NCI-H1417 (cell line): ENCODE measurements around the gene USP10.

ENCODE experiments used
- DNase-seq, 3 experiments: peaks; one replicate each; lab custom pipeline; 2025; lab: John Stamatoyannopoulos, UW

USP10 gene

DNA sequence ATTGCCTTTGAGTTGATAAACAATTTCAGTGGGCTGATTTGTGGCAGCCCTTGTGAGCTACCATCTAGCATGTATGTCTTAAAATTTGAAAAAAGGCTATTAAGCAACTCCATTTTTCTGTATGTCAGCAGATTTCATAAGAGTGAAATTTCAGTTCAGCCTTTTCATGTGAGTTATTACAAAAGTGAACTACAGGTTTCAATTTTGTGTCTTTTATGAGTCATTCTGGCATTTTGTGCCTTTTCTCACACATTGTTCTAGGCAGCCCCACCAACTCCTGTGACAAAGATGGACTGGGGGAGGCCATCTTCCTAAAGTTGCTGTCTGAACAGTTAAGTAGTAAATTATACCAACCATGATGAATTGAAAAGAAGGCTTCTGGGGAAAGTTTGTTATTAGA, 52.1 kb downstream of the USP10 start:
- DNase-seq, result no peak

DNA sequence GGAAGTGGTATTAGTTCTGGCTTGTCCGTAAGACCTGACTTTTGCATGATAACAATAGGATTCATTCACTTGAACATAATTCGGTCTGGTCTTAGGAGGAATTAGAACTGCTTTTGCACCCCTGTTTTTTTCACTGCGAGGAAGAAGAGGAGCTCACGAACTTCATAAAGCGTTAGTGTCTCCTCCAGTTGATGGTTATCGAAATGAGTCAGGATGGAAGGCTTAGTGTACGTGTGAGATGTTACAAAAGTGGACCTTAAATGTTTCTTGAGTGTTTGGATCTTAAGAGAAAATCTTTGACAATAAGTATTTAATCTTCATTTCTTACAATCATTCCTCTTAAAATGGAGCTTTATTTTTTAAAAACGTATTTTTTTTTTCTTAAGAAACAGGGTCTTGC, 52.8 kb downstream of the USP10 start:
- DNase-seq, result no peak

DNA sequence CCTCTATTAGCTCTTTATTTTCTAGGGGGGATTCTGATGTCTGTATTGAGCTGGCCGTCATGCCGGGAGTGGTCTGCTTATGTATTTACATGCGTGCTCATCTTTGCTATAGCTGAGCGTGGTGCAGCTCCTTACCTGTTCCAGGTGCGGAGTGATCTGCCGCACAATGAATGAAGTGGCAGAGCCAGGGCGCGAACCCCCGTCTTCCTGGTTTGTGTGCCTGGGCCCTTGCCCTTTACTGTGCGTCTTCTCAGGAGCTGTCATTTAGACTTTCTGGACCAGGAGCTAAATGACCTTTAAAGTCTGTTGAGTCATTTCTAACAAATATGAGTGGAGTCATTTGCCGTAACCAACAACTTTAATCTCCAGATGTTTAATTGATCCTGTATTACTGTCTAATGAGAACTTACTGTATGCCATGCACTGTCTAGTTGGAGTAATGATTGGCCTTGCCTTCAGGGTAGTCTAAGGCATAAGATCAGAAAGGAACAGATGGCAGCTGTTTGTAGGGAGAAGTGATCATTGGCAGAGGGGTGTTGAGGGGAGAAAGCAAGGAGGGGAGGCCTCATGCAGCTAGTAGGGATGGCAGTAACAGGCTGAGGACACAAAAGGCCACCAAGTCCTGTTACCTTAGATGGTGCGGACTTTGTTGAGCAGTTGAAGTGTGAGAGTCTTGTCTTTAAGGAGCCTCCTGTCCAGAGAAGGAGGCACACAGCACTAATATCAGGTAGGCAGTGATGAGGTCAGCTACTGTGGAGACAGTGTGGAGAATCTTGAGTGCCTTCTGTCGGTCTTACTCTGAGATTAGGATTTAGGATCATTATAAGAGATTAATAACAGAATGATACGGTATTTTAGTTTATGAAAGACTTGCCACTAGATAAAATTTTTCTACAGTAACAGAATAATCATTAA, 53.9 kb downstream of the USP10 start:
- no peak for DNase-seq

DNA sequence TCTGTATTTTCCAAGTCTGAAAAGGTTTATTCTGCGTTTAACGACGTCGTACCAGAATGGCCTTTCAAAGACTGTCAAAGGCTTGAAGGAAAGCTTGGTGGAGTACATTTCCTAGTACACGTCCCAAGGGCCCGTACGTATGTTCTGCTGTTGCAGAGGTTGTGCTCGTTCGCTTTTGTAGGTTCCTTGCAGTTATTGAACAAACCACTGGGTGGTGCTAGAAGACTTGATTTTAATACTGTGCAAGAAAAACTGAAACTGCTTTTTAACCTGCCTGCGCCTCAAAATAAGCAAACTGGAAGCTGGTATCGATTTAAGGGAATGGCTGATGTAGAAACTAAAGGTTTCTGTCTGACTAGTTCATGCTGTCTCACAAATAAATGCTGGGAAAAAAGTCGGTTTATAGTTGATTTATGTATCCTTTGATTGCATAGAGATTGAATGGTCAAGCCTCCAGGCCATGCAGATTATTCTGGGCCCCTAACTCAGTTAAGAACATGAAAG, 54.6 kb downstream of the USP10 start:
- DNase-seq, result peak; percentile 55 to 84 (median 77)

DNA sequence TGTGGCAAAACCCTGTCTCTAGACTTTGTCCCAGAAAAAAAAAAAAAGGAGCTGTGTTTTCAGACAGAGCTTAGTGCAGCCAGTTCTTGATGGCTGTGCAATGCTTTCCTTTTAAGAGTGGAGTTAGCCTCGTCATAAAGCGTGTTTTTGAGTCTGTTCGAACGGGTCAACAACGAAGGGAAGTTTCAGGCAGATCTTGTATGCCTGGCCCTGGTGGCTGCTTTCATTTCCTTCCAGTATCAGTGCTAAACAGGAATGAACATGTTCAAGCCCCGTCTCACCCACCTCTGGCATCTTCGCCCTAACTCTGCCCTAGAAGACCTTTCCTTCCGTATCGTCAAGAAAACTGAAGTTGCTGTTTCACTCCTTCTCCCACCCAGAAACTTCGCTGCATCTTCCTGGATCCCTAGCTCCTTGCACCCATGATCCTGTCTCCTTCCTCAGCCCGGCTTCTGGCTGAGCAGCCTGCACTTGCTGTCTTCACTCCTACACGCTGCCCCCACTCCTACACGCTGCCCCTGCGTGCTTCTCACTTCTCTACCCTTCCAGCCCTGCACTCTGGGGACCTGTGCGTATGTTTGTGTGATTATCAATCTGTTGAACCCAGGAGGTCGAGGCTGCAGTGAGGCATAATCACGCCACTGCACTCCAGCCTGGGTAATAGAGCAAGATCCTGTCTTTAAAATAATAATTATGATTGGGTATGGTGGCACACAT, 55.3 kb downstream of the USP10 start:
- no peak for DNase-seq

DNA sequence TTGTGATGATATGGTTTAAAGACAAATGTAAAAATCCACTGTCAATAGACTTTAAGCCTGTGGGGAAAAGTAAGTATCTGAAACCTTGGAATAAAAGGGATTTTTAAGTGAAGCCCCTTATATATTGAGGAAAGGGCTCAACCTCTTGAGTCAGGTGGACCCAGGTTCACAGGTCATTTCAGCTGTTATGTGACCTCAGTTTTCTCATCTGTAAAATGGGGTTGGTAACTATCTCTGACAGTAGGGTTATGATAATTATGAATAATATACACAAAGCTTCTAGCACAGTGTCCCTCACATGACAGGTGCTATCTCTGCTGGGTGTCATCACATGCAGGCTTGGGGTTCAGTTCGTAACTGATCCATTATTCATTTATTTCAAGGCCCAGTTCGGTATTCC, 57.0 kb downstream of the USP10 start:
- DNase-seq, result no peak

DNA sequence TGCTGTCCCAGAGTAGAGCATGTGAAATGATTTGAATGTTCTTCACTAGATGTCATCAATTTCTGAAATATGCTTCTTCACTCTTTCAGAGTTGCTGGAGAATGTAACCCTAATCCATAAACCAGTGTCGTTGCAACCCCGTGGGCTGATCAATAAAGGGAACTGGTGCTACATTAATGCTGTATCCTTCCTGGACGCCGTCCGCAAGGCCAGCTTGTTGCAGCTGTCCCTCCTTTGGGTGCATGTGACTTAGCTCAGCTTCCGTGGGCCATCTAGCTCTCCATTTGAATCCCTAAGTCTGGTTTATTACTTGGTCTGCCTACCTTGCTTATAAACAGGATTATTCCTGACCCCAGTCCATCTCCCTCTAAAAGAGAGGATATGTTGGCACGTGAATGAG, 58.8 kb downstream of the USP10 start:
- DNase-seq, result no peak

DNA sequence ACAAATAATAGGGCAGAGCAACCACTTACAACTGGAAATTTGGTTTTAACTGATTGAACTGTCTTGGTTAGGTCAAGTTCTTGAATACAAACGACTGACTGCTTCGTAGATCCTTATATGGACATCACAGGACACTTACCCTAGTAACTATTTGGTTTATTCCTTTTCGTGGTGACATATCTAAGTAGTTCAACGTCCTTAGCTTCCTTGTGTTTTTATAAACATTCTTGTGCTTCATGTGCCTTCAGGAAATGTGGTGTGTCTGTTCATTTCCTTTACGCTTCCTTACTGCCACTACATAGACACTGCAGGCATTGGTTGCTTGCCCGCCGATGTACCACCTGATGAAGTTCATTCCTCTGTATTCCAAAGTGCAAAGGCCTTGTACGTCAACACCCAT, 59.3 kb downstream of the USP10 start:
- no peak for DNase-seq

DNA sequence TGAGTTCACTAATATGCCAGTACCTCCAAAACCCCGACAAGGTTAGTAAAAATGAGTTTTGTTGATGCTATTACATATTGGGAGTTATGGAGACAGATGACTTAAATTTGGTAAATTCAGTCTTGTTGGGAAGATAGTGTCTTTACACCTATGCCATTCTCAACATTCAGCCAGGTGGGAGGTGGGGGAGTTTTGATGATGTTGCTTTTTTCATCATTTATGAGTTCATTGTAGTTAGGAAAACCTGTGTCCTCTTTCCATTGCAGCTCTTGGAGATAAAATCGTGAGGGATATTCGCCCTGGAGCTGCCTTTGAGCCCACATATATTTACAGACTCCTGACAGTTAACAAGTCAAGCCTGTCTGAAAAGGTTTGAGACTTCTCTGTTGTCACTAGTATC, 60.1 kb downstream of the USP10 start:
- no peak for DNase-seq

DNA sequence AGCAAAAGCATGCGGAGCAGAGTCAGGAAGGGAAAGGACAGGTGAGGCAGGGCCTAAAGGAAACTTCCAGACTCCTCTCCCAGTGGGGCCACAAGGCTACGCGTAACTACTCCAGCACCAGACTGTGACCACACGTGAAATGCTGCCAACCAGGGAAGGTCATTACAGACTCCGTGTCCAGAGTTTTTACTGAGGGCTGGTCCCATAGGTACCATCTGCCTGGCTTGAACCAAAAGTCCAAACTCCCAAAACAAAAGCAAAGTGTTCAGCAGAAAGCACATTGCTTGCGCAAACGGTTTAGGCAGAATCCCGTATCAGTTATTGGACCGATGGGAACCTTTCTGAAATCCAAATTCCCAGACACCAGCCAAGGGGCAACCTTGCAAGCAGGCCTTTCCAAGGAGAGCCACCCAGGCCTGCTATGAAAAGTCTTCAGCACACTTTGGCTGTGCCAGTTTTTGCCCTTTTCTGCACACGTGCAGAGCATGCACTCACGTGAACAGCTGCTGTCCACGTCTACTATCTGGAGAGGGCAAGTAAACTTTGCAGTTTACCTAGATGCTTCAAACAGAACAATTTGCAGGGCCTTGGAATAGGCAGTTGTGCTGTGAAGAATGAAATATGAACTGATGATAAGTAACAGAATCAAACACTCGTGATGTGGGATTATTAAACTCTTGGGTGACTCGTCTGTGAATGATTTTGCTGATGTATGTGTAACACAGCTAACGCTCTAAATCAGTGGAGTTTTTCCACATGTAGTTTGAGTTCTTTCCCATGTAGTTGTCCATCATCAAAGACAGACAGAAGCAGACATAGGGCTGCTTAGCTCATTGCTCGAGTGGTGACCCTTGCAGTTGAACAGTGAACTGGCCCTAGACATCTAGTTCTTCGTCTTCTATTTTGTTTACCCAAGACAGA, 61.9 kb downstream of the USP10 start:
- no peak for DNase-seq

DNA sequence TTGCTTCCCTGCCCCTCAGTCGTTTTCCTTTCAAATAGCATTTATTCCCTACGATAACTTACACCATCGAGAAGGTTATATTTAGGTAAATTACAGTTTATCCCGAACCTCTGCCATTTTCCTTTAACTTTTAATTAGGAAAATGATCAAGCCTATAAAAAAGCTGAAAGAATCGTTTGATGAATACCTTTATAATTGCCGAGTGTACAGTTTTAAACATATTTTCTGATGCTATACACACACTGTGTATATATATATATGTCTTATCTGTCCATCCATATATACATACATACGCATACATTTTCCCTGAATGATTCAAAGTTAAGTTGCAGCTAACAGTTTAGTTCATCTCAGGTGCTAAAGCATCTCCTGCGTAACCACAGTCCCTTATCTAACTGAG, 63.4 kb downstream of the USP10 start:
- no peak for DNase-seq

DNA sequence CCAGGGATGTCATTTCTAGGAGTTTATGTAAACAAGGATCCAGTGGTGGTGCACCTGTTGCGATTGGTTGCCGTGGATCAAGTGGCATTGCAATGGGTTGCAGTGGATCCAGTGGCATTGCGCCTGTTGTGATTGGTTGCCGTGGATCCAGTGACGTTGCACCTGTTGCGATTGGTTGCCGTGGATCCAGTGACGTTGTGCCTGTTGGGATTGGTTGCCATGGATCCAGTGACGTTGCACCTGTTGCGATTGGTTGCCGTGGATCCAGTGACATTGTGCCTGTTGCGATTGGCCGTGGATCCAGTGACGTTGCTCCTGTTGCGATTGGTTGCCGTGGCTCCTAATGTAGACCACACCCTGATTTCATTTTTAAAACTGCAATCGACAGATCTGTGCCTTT, 63.8 kb downstream of the USP10 start:
- DNase-seq, result no peak

DNA sequence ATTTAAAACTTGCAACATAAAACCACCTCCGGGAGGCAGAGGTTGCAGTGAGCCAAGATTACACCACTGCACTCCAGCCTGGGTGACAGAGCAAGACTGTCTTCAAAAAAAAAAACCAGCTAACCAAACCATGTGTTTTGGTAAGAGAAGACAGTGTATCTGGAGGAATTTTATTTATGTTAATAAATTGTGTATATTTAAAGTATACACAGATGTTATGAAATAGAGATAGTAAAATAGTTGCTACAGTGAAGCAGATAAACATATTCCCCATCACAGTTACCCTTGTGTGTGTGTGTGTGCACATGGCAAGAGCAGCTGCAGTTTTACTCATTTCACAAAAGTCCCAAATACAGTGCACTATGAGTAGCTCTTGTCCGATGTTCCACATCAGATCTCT, 65.2 kb downstream of the USP10 start:
- DNase-seq, result no peak

DNA sequence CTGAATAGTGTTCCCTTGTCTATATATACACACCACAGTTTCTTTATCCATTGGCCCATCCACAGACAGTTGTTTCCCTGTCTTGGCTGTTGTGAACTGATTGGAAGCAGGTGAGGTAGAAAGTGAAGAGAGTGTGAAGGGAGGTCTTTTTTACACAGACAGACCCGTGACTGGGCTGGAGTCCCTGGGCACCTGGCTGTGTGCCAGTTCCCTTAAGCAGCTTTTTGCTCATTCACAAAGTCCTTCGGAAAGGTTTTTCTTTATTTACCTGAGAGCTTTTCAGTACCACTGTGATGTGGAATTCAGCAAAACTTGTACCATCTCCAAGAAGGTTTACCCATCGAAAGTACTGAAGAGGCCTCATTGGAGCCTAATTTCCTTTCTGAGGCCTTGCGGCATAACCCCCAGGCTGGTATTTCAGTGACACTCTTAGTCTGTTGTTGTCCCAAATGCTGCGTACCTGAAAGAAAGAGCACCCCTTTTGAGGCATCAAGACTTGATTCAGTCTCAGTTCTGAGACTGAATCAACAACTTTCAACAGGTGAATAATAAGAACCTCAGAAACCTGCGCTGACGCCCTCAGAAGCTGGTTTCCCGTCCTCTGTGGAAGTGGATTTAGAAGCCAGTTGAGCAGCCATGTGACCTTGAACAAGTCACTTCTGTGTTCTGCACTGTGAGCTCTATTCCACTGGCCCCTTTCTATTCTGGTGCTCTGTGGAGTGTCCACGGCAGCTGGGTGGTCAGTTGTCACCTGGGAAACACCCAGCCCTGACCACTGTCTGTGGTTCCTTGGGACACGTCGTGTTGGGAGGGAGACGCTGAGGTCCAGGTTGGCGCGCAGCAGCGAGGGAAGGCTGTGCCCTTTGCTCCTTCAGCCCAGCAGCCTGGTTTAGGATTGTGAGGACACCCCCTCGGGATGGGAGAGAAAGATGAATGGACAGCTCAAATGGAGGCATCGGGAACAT, 66.1 kb downstream of the USP10 start:
- DNase-seq, result peak in 1 of 3 experiments; percentile 33

DNA sequence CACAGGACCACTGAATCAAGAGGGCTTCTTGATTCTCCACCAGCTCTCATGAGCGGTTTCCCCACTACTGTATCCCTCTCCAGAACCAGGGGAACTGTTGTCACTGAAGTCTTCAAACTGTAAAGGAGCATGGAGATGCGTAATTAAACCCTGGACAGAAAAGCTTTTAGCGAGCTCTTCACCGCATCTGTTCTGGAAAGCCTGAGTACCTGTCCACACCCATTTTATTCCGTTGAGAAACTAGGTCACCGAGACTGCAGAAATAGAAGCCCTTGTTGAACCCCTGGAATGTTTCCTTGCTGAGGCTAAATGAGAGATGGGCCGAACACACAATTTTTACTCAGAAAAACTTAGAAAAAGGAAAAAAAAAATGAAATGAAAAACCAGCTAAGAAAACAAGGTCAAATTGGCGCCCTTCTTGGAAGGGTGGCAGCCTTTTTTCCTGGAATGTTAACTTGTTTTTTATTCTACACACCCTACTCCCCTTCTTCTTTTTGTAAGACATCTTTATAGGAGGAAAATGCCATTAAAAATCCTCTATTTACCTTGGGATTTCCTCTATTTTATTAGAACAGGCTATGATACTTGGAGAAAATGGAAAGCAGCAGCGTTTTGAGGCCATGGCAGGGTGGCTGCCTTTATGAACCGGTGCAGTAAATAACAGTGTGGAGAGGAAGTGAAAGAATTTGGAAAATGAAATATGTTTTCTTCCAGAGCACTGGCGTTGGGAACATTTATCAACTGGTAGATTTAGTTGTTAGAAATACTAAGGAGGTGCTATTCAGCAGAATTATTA, 67.4 kb downstream of the USP10 start:
- peak in 2 of 3 experiments; percentile 16 to 87 for DNase-seq

DNA sequence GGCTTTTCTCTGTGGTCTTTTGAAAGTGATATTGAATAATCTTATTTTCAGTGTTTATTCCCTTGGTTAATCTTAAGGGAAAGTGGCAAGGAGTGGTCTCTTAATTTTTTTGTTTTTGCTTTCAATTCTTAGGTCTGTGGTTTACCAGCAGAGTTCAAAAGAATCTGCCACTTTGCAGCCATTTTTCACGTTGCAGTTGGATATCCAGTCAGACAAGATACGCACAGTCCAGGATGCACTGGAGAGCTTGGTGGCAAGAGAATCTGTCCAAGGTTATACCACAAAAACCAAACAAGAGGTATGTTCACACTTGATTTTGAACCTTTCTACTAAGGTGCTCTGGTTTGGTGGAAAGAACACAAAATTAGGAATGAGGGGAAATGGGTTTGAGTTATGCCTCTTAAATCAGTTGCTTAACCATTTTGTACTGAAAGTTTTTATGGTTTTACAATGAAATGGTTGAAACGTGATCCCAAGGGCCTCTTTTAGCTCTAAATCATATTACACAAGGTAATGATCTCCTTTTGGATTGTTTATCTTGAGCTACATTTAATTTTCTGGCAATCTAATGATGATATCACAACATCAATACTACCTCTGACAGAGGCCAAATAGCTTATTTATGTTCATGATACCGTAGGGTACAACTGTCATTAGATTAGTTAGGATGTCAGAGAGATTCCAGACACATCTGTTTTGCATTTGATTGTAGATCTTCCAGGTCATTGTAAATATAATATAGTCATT, 68.4 kb downstream of the USP10 start:
- DNase-seq, result no peak

DNA sequence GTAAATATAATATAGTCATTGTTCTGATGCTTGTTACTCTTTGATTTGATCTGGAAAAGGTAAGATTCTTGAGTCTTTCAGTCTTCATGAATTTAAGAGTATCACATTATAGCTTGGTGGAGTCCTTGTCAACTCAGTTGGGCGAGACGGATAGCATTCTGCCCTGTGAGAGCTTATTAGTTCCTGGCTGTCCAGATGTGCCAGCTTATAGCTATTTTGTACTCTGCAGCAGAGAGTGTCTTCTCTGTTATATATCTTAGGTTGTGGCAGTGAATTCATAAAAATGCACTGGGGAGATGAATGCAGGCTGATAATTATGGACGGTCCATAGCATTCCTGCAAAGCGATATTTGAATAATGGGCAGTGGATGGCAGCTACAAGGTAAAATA, 69.0 kb downstream of the USP10 start:
- peak in 1 of 3 experiments; percentile 23 for DNase-seq

DNA sequence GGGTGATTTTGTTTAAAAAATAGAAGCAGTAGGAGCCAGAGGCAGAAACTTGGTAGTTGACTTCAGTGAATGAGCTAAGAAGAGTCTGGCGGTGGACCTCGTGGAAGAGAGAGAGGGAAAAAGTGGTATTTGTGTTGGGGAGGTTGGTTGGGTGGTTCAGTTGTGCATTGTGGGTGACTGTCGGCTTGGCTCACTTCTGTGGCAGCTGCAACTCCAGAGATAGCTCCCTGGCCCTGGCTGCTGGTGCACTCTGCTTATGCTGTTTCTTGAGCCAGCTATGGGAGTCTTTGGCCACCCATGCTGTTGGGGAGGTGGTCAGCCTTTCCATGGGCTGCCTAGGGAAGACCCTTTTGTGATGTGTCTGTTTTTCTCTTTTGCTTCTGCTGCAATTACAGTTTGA, 69.6 kb downstream of the USP10 start:
- DNase-seq, result no peak

DNA sequence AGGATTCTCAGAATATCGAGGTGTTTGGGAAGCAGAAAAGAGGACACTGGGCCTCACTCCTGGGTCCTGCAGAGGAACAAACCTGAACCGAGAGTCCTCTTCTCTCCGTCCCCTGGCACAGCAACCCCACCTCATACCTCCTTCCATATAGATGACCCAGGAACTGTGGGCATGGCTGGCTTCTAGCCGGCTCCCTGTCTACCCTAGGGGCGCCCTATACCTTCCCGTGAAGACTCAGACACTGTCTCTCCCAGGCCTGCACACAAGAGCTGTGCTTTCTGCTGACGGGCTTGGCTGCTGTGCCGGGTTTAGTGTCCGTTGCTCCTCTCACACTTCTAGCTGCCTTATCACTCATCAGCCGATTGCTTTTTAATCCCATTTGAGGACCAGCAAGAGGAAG, 73.5 kb downstream of the USP10 start:
- DNase-seq, result no peak
